H1 (cell line): Measurements from ENCODE around the gene NUDT2. TPM values are rescaled to one million over a fixed set of nuclear protein-coding genes. Genes with fewer than 3 reads are reported as not detected.

Source experiments
- CBX5 ChIP-seq: fragments of 300-800, 300-1000 bp; sonication (generic); IDR thresholded peaks from 2 replicates; pipeline ENCODE4 v1.7.1; 2016; ENCODE audit warnings: antibody characterized with exemption, low read length, low read depth
- CEBPB ChIP-seq: IDR thresholded peaks from 2 replicates; pipeline ENCODE4 v1.6.1; 2012; ENCODE audit warnings: low read depth, low read length
- CTBP2 ChIP-seq: IDR thresholded peaks from 2 replicates; pipeline ENCODE4 v1.7.0; 2011; ENCODE audit warnings: borderline replicate concordance, mild to moderate bottlenecking, moderate library complexity, mixed read lengths, low read length; ENCODE audit not compliant: insufficient read depth, insufficient read length
- FOSL1 ChIP-seq: IDR thresholded peaks from 2 replicates; pipeline ENCODE4 v1.6.1; 2011; ENCODE audit warnings: mild to moderate bottlenecking, low read depth, low read length, moderate library complexity; ENCODE audit not compliant: insufficient read depth
- HDAC6 ChIP-seq: IDR thresholded peaks from one replicate; pipeline ENCODE4 v1.7.1; 2012; ENCODE audit warnings: low read depth, mild to moderate bottlenecking, inconsistent platforms, low read length, moderate library complexity
- KDM1A ChIP-seq: fragments of 200-600, 300-600 bp; sonication (generic); IDR thresholded peaks from 2 replicates; pipeline ENCODE4 v1.7.1; 2016; ENCODE audit warnings: mild to moderate bottlenecking, low read length, borderline replicate concordance
- KDM4A ChIP-seq: IDR thresholded peaks from one replicate; pipeline ENCODE4 v1.7.1; 2012; ENCODE audit warnings: low read depth, mild to moderate bottlenecking, moderate library complexity, low read length, inconsistent platforms; ENCODE audit not compliant: severe bottlenecking
- KDM5A ChIP-seq: fragments of 200-600 bp; IDR thresholded peaks from 2 replicates; pipeline ENCODE4 v1.7.1; 2012; ENCODE audit warnings: mild to moderate bottlenecking, low read length, inconsistent platforms, mixed read lengths
- NANOG ChIP-seq: IDR thresholded peaks from 2 replicates; pipeline ENCODE4 v1.6.1; 2011; ENCODE audit warnings: low read length, low read depth, mild to moderate bottlenecking, inconsistent platforms; ENCODE audit not compliant: insufficient read depth, poor library complexity, severe bottlenecking
- POU5F1 ChIP-seq: IDR thresholded peaks from 2 replicates; pipeline ENCODE4 v1.6.1; 2011; ENCODE audit warnings: low read depth, mild to moderate bottlenecking, low read length, moderate library complexity
- RNF2 ChIP-seq: fragments of 200-900, 300-1000 bp; sonication (generic); IDR thresholded peaks from 2 replicates; pipeline ENCODE4 v1.7.1; 2016; ENCODE audit warnings: borderline replicate concordance, low read depth, mild to moderate bottlenecking, antibody characterized with exemption, low read length; ENCODE audit not compliant: poor library complexity, severe bottlenecking; ENCODE audit errors: missing control alignments
- SAP30 ChIP-seq: fragments of 300-600 bp; sonication (generic); IDR thresholded peaks from 2 replicates; pipeline ENCODE4 v1.7.1; 2012; ENCODE audit warnings: low read length, moderate library complexity, mild to moderate bottlenecking, inconsistent platforms; ENCODE audit not compliant: insufficient read depth, insufficient replicate concordance
- SIRT6 ChIP-seq: IDR thresholded peaks from one replicate; pipeline ENCODE4 v1.7.1; 2012; ENCODE audit warnings: low read length, inconsistent platforms
- SUZ12 ChIP-seq: fragments of 200-600 bp; sonication (generic); IDR thresholded peaks from 2 replicates; pipeline ENCODE4 v1.6.1; 2012; ENCODE audit warnings: mild to moderate bottlenecking, inconsistent platforms, low read length, moderate library complexity, mixed read lengths
- TAF1 ChIP-seq: IDR thresholded peaks from 2 replicates; pipeline ENCODE4 v1.6.1; 2011; ENCODE audit warnings: mild to moderate bottlenecking, low read depth, low read length
- TCF12 ChIP-seq: IDR thresholded peaks from 2 replicates; pipeline ENCODE4 v1.6.1; 2011; ENCODE audit warnings: low read depth, mild to moderate bottlenecking, low read length
- polyA plus RNA-seq, 7 experiments: library from polyadenylated mRNA; depleted of rRNA in 3 of 7; stranded (reverse) in 5 of 7; unstranded in 2 of 7; fragments of >200 nt in 5 of 7; fragments of 200-250 nt in 2 of 7; gene quantifications; 1 replicate in 5 of 7; 2 replicates in 1 of 7; 4 replicates in 1 of 7; pipeline versions ENCODE4 v1.2.1 to v1.2.3, GENCODE V29; 2011 to 2013; ENCODE audit warnings: missing spikeins in 2 of 7, mixed read lengths in 2 of 7
- total RNA-seq: library from RNA; stranded (reverse); fragmentation: NEBNext Ultra II Directional; extraction: Animal tissue kit (Norgen Biotek cat#: 25700); gene quantifications from 2 replicates; pipeline ENCODE4 v1.2.1, GENCODE V29; 2021
- TF ChIP-seq, protein P1 (sequence below): IDR thresholded peaks from 2 replicates; pipeline ENCODE4 v1.6.1; 2011; ENCODE audit warnings: low read length, improper control_type of control experiment

NUDT2 gene
- total and polyA plus RNA-seq, 2 of the 8 experiments (the other 6 are each of a cell fraction or from before 2014, with no cell fraction given), result 16.7 to 23.7 TPM

DNA sequence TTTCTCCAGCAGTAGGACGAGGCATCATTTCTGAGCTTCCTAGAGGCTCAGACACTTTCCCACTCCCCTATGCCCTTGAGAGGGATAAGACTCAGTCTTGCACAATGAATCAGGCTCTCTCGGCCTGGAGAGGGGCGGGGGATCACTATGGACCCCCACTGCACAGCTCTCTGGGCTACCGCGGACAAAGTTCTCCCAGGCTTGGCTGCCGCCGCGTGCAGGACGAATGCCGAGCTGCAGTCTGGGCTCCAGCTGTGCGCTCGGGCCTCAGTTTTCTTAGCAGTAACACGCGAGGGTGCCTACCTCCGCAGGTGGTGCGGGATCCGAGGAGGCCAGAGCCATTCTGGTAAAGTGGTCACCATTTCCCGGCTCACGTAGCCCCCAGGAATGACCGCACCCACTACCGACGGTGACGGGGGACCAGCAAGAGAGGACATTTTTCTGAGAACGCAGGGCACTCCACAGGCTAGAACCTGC is 50.7 kb downstream of the NUDT2 start (continued):
- TF ChIP-seq KDM1A (0 out of 2 replicates have a peak, but pooled peaks have one; percentile 6), TAF1 (no peak), HDAC6 (no peak), TCF12 (no peak), SUZ12 (peak; percentile 64), FOSL1 (no peak), NANOG (no peak), SAP30 (peak; percentile 21), CTBP2 (no peak), KDM4A (peak; percentile 47), KDM5A (no peak), SIRT6 (no peak), POU5F1 (no peak), CBX5 (no peak), CEBPB (no peak), RNF2 (peak; percentile 58)
- TF ChIP-seq, protein P1, sequence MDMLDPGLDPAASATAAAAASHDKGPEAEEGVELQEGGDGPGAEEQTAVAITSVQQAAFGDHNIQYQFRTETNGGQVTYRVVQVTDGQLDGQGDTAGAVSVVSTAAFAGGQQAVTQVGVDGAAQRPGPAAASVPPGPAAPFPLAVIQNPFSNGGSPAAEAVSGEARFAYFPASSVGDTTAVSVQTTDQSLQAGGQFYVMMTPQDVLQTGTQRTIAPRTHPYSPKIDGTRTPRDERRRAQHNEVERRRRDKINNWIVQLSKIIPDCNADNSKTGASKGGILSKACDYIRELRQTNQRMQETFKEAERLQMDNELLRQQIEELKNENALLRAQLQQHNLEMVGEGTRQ, result no peak
